ENCODE measurements around the gene GAREM1.

GAREM1 gene

GRCh38 chr18:32337347-32337746 lies 133.3 kb downstream of the GAREM1 start:
- Histone ChIP-seq H3K36me3 (ENCODE audit: control insufficient read depth, insufficient read depth, low read length) (no peaks in the 10 kb centered on the region), H3K9me3 (ENCODE audit: control insufficient read depth, low read length) (no peaks in the 10 kb centered on the region), H3K27ac (ENCODE audit: insufficient read depth, low read depth, low read length, poor library complexity, severe bottlenecking) (no peak overlapping the region), H3K4me3 (ENCODE audit: insufficient read depth, low read depth, low read length) (no peak overlapping the region), H3K27me3 (ENCODE audit: control insufficient read depth, insufficient read depth, low read length, poor library complexity, severe bottlenecking) (no peaks in the 10 kb centered on the region), H3K4me1 (ENCODE audit: control insufficient read depth, insufficient read depth, low read length) (no peaks in the 10 kb centered on the region)
- 95% methylated on average over 7 of the region's 7 CpGs for WGBS, 2 experiments

DNA sequence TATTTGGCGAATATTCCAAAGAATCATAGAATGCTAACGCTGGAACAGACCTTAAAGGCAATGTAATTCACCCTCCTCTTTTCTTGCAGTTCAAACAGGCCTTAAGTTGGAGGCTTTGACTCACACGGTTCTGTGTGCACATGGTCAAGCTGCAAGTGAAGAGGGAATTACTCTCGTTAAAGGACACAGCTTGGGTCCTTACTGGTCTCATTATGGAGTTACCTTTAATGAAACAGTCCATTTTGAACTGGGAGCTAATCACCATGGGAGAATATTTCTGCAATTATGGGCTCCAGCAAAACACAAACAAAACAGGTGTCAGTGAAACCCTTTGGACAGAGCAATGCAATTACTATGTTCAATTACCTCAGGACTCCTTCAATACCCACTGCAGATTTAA lies 135.5 kb downstream of the GAREM1 start:
- H3K36me3 ChIP-seq (ENCODE audit: control insufficient read depth, insufficient read depth, low read length) = no peaks in the 10 kb centered on the region
- no peaks in the 10 kb centered on the region for H3K9me3 ChIP-seq (ENCODE audit: control insufficient read depth, low read length)
- H3K27me3 ChIP-seq (ENCODE audit: control insufficient read depth, insufficient read depth, low read length, poor library complexity, severe bottlenecking) = no peaks in the 10 kb centered on the region
- no peaks in the 10 kb centered on the region for H3K4me1 ChIP-seq (ENCODE audit: control insufficient read depth, insufficient read depth, low read length)
- WGBS, 2 experiments = 84 to 85% methylated on average over 4 of the region's 4 CpGs
- H3K4me3 ChIP-seq (ENCODE audit: insufficient read depth, low read depth, low read length) = no peak overlapping the region
- no peak overlapping the region for H3K27ac ChIP-seq (ENCODE audit: insufficient read depth, low read depth, low read length, poor library complexity, severe bottlenecking)

DNA sequence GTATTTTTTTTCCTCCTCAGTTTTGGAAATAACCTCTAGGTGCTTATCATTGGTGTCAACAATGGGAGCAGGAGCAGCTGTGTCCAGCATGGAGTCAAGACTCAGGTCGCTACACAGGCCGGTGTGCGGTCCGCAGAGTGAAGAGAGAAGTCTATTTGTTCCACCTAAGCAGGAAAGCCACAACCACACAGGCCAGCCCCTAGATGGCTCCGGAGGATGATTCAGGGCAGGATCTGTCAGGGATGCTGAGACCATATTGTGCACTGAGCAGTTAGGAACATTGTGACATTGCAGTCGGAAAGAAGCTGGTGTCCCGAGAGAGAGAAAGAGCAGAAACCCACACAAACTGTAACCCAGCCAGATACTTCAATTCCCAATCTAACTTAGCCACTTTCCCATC lies 136.9 kb downstream of the GAREM1 start:
- Histone ChIP-seq H3K9me3 (ENCODE audit: control insufficient read depth, low read length) (no peaks in the 10 kb centered on the region), H3K27me3 (ENCODE audit: control insufficient read depth, insufficient read depth, low read length, poor library complexity, severe bottlenecking) (no peaks in the 10 kb centered on the region), H3K27ac (ENCODE audit: insufficient read depth, low read depth, low read length, poor library complexity, severe bottlenecking) (no peak overlapping the region), H3K4me3 (ENCODE audit: insufficient read depth, low read depth, low read length) (no peak overlapping the region), H3K4me1 (ENCODE audit: control insufficient read depth, insufficient read depth, low read length) (no peaks in the 10 kb centered on the region), H3K36me3 (ENCODE audit: control insufficient read depth, insufficient read depth, low read length) (no peaks in the 10 kb centered on the region)
- 93 to 94% methylated on average over 7 of the region's 7 CpGs for WGBS, 2 experiments

DNA sequence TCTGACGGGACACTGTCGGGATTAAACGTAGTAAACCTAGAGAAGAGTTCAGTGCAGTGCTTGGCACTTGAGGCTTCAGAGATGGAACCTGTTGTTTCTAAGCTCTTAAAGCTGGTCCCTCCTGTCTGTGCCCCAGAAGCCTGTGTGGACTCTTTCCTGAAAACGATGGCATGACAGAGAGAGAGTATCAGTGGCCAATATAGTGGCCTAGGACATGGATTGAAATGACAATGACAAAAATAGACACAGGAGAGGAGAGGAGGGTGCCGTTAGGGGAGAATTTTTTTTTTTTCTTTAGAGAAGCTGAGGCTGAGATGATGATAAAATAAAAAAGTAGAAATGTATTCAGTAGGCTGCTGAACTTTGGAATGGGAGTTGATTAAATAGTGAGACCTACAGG lies 138.0 kb downstream of the GAREM1 start:
- H3K4me1 ChIP-seq (ENCODE audit: control insufficient read depth, insufficient read depth, low read length) = no peaks in the 10 kb centered on the region
- no peak overlapping the region for H3K27ac ChIP-seq (ENCODE audit: insufficient read depth, low read depth, low read length, poor library complexity, severe bottlenecking)
- no peaks in the 10 kb centered on the region for H3K27me3 ChIP-seq (ENCODE audit: control insufficient read depth, insufficient read depth, low read length, poor library complexity, severe bottlenecking)
- no peaks in the 10 kb centered on the region for H3K9me3 ChIP-seq (ENCODE audit: control insufficient read depth, low read length)
- WGBS, 2 experiments = 81 to 82% methylated on average over 5 of the region's 5 CpGs
- no peak overlapping the region for H3K4me3 ChIP-seq (ENCODE audit: insufficient read depth, low read depth, low read length)
- no peaks in the 10 kb centered on the region for H3K36me3 ChIP-seq (ENCODE audit: control insufficient read depth, insufficient read depth, low read length)

DNA sequence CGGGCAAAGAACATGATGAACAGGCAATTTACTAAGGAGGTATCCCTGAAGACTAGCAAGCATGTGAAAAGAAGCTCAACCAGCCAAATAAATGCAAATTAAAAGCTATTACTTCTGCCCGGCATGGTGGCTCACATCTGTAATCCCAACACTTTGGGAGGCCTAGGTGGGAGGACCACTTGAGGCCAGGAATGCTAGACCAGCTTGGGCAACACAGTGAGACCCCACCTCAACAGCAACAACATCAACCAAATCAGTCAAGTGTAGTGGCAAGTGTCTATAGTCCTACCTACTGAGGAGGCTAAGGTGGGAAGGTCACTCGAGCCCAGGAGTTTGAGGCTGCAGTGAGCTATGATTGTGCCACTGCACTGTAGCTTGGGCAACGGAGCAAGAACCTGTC lies 141.7 kb downstream of the GAREM1 start:
- H3K4me1 ChIP-seq (ENCODE audit: control insufficient read depth, insufficient read depth, low read length) = peaks cover 11% of the 10 kb centered on the region
- 92 to 95% methylated on average over 4 of the region's 4 CpGs for WGBS, 2 experiments
- no peaks in the 10 kb centered on the region for H3K36me3 ChIP-seq (ENCODE audit: control insufficient read depth, insufficient read depth, low read length)
- H3K27ac ChIP-seq (ENCODE audit: insufficient read depth, low read depth, low read length, poor library complexity, severe bottlenecking) = no peak overlapping the region
- H3K4me3 ChIP-seq (ENCODE audit: insufficient read depth, low read depth, low read length) = no peak overlapping the region
- no peaks in the 10 kb centered on the region for H3K9me3 ChIP-seq (ENCODE audit: control insufficient read depth, low read length)
- no peaks in the 10 kb centered on the region for H3K27me3 ChIP-seq (ENCODE audit: control insufficient read depth, insufficient read depth, low read length, poor library complexity, severe bottlenecking)

DNA sequence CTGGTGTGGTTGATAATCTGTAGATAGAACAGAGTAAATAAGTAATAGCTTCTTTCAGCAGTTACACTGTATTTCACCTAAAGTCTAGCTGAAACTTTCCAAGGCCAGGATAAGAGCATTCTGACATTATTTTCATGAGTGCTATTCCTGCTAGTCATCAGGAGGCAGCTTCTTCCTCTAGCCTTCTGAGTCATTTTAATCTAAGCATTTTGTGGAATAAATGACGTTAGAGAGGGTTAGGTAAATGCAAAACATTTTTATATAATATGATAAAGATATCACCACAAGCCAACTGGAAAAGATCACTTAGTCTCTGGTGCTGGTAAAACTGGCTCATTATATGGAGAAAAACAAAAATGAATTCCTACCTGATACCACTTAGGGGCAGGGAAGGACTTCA lies 142.3 kb downstream of the GAREM1 start:
- Histone ChIP-seq H3K4me3 (ENCODE audit: insufficient read depth, low read depth, low read length) (no peak overlapping the region), H3K27me3 (ENCODE audit: control insufficient read depth, insufficient read depth, low read length, poor library complexity, severe bottlenecking) (no peaks in the 10 kb centered on the region), H3K4me1 (ENCODE audit: control insufficient read depth, insufficient read depth, low read length) (peaks cover 11% of the 10 kb centered on the region), H3K36me3 (ENCODE audit: control insufficient read depth, insufficient read depth, low read length) (no peaks in the 10 kb centered on the region), H3K27ac (ENCODE audit: insufficient read depth, low read depth, low read length, poor library complexity, severe bottlenecking) (no peak overlapping the region), H3K9me3 (ENCODE audit: control insufficient read depth, low read length) (no peaks in the 10 kb centered on the region)
- no CpG with 5 or more reads among the region's 1 CpG for WGBS, 2 experiments

GRCh38 chr18:32326450-32327308 lies 144.0 kb downstream of the GAREM1 start:
- Histone ChIP-seq H3K9me3 (ENCODE audit: control insufficient read depth, low read length) (no peaks in the 10 kb centered on the region), H3K36me3 (ENCODE audit: control insufficient read depth, insufficient read depth, low read length) (no peaks in the 10 kb centered on the region), H3K4me3 (ENCODE audit: insufficient read depth, low read depth, low read length) (no peak overlapping the region), H3K4me1 (ENCODE audit: control insufficient read depth, insufficient read depth, low read length) (peaks cover 11% of the 10 kb centered on the region), H3K27me3 (ENCODE audit: control insufficient read depth, insufficient read depth, low read length, poor library complexity, severe bottlenecking) (no peaks in the 10 kb centered on the region), H3K27ac (ENCODE audit: insufficient read depth, low read depth, low read length, poor library complexity, severe bottlenecking) (no peak overlapping the region)
- WGBS, 2 experiments = 46 to 53% methylated on average over 3 of the region's 3 CpGs

DNA sequence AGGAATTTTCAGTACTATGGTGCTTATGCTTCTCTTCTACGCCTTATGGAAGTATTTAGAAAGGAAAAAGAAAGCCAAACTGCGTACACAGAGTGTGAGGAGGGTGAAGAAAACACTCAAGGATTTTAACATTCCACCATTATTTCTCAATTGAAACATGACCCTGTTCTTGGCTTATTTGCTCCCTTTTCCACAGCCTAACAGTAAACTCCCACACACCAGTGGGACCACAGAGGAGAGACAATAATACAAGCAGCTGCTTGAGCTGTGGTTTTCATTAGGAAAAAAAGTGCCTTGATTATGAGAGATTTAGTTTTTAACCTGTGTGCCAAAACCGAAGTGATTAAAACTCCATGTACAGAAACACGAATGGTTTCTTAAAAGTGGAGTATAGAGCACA lies 146.5 kb downstream of the GAREM1 start:
- Histone ChIP-seq H3K4me3 (ENCODE audit: insufficient read depth, low read depth, low read length) (no peak overlapping the region), H3K36me3 (ENCODE audit: control insufficient read depth, insufficient read depth, low read length) (no peaks in the 10 kb centered on the region), H3K27ac (ENCODE audit: insufficient read depth, low read depth, low read length, poor library complexity, severe bottlenecking) (no peak overlapping the region), H3K4me1 (ENCODE audit: control insufficient read depth, insufficient read depth, low read length) (peaks cover 11% of the 10 kb centered on the region), H3K9me3 (ENCODE audit: control insufficient read depth, low read length) (no peaks in the 10 kb centered on the region), H3K27me3 (ENCODE audit: control insufficient read depth, insufficient read depth, low read length, poor library complexity, severe bottlenecking) (no peaks in the 10 kb centered on the region)
- WGBS, 2 experiments = 90 to 96% methylated on average over 3 to 4 of the region's 4 CpGs

DNA sequence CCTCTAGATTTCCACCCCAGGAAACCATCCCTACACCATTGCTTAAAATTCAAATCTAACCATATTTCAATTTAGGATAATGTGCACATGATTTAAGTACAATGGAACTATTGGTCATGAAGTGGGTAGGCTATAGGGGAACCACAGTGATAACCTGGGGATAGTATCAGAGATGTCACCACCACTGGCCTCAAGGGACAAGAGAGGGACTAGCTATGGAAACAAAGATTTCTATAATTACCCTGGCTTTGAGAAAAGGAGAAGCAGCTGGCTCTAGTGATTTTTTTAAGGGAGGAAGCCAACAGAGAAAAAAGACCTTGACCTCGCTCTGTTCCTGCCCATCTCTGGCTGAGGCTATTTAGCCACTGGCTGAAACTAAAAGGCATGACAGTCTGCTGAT lies 148.9 kb downstream of the GAREM1 start:
- no peak overlapping the region for H3K27ac ChIP-seq (ENCODE audit: insufficient read depth, low read depth, low read length, poor library complexity, severe bottlenecking)
- H3K36me3 ChIP-seq (ENCODE audit: control insufficient read depth, insufficient read depth, low read length) = no peaks in the 10 kb centered on the region
- no peak overlapping the region for H3K4me3 ChIP-seq (ENCODE audit: insufficient read depth, low read depth, low read length)
- no peaks in the 10 kb centered on the region for H3K9me3 ChIP-seq (ENCODE audit: control insufficient read depth, low read length)
- WGBS, 2 experiments = 93 to 97% methylated on average over 1 of the region's 1 CpG
- peaks cover 11% of the 10 kb centered on the region for H3K4me1 ChIP-seq (ENCODE audit: control insufficient read depth, insufficient read depth, low read length)
- no peaks in the 10 kb centered on the region for H3K27me3 ChIP-seq (ENCODE audit: control insufficient read depth, insufficient read depth, low read length, poor library complexity, severe bottlenecking)

DNA sequence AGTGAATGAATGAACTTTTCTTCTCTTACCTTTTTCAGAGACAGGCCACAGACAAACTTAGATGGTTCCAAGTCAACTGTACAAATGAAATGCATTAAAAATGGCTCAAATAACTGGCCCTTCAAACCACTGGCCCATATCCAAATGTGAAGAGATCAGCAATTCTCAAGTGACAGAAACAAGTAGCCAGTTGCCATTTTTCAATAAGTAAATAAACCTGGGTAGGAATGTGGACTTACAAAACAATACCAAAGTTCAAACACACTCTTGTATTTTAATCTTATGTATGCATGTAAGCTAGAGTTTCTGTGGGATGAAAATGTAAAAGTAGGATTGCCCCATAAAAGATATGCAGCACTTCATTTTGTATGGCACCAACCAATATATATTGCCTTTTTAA lies 151.6 kb downstream of the GAREM1 start:
- H3K27me3 ChIP-seq (ENCODE audit: control insufficient read depth, insufficient read depth, low read length, poor library complexity, severe bottlenecking) = no peaks in the 10 kb centered on the region
- no peaks in the 10 kb centered on the region for H3K36me3 ChIP-seq (ENCODE audit: control insufficient read depth, insufficient read depth, low read length)
- no peaks in the 10 kb centered on the region for H3K4me1 ChIP-seq (ENCODE audit: control insufficient read depth, insufficient read depth, low read length)
- no peak overlapping the region for H3K27ac ChIP-seq (ENCODE audit: insufficient read depth, low read depth, low read length, poor library complexity, severe bottlenecking)
- H3K4me3 ChIP-seq (ENCODE audit: insufficient read depth, low read depth, low read length) = no peak overlapping the region
- H3K9me3 ChIP-seq (ENCODE audit: control insufficient read depth, low read length) = no peaks in the 10 kb centered on the region

Data from ectodermal cell (in vitro differentiated cells).